Coronary artery (tissue), 2 donors: ENCODE results near the gene SKAP2.

ENCODE experiments used
- DNase-seq: peaks from one replicate; pipeline ENCODE4 v3.0.0-alpha.2; 2017; ENCODE audit warnings: low spot score
- H3K27ac ChIP-seq, 2 donors: fragments of 200-600 bp; sonication (generic); one replicate each; pipeline ENCODE4 v1.5.1; 2016 to 2019
- H3K4me3 ChIP-seq: fragments of 200-600 bp; sonication (generic); 2 replicates; pipeline ENCODE4 v1.5.1; 2016; ENCODE audit warnings: mild to moderate bottlenecking, moderate library complexity
- CTCF ChIP-seq: fragments of 200-600 bp; sonication (generic); IDR thresholded peaks from one replicate; pipeline ENCODE4 v1.5.1; 2019; ENCODE audit warnings: antibody characterized with exemption

SKAP2 gene

DNA sequence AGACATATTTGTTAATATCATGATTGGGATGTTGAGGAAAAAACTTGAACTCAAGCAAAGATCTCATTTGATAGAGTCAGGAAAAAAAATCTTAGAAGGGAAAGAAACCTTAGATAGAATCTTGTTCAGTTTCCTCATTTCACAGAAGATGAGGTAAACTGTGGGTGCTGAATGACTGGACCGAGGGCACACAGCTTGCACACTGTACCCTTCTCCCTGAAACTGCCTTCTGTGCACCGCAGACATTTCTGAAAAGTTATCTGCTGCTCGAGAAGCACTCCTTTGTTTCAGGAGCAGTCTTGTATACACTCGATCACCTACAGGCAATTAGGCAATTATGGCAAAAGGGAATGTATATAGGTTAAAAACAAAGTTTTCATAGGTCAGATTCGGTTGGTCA lies 167.4 kb downstream of the SKAP2 start:
- Histone ChIP-seq H3K4me3 (no peak overlapping the region), H3K27ac (no peak overlapping the region)
- no peak for DNase-seq
- no peak for TF ChIP-seq CTCF

DNA sequence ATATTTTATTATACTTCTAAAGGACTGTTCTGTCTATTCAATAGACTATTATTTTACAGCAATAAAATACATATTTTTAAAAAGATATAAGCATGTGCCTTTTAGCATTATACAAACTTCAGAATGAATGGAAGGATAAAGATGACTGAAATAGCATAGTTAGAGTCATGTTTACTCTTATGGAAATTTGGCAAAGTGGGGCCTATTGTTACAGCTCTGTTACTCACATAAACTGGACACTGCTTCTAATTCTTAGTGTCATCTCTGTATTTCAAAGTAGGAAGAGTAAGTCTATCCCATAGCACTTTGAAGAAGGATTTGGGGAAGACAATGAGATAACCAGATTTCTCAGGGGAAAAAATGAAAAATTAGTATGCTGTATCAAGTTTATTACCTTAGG lies 168.2 kb downstream of the SKAP2 start:
- no peak for DNase-seq
- TF ChIP-seq CTCF = no peak
- Histone ChIP-seq H3K4me3 (no peak overlapping the region), H3K27ac (no peak overlapping the region)

DNA sequence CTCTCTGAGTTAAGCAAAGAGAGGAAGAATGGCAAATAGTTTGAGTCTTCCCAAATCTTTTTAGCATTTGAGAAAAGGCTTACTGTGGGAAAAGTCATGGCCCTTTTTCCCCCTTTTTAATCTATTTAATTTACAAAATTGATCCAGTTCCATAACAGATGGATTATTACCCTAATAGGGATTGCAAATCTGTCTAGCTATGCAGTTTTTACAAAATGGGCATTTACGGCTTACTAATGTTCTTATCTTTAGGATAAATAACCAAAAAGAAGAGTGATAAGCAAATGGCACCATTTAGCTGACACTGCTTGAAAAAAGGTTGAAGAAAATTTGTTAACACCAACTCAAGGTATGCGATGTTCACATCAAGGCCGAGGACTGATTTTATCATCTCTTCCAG lies 169.7 kb downstream of the SKAP2 start:
- TF ChIP-seq CTCF = no peak
- Histone ChIP-seq H3K27ac (no peak overlapping the region), H3K4me3 (no peak overlapping the region)
- DNase-seq = no peak

DNA sequence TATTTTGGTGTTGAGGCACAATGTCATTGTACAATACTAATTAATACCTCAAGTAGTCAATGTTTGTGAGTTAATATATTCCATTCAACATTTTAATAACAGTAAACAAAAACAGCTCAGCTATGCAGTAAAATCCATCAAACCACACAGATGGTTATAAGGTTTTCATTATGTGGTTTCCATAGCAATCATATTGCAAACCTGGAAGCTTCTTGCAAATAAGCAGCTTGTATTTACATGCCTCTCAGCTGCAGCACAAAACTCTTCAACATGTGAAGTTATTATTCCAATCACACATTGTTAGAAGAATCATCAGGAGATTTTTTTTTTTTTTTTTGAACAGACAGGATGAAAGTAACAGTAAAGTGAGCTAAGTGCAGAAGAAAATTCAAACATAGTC lies 170.2 kb downstream of the SKAP2 start:
- H3K27ac ChIP-seq = no peak overlapping the region
- H3K4me3 ChIP-seq = no peak overlapping the region
- no peak for DNase-seq

GRCh38 chr7:26691886-26692285 lies 172.5 kb downstream of the SKAP2 start:
- Histone ChIP-seq H3K4me3 (no peak overlapping the region), H3K27ac (no peak overlapping the region)
- TF ChIP-seq CTCF = no peak
- DNase-seq = no peak

More for the DNA sequence above, 170.2 kb downstream of the SKAP2 start:
- TF ChIP-seq CTCF = no peak

- TF ChIP-seq CTCF = no peak
- H3K4me3 ChIP-seq = no peak overlapping the region
- no peak overlapping the region for H3K27ac ChIP-seq
- DNase-seq = no peak
Observed at GRCh38 chr7:26691406-26691805, 173.0 kb downstream of the SKAP2 start.

DNA sequence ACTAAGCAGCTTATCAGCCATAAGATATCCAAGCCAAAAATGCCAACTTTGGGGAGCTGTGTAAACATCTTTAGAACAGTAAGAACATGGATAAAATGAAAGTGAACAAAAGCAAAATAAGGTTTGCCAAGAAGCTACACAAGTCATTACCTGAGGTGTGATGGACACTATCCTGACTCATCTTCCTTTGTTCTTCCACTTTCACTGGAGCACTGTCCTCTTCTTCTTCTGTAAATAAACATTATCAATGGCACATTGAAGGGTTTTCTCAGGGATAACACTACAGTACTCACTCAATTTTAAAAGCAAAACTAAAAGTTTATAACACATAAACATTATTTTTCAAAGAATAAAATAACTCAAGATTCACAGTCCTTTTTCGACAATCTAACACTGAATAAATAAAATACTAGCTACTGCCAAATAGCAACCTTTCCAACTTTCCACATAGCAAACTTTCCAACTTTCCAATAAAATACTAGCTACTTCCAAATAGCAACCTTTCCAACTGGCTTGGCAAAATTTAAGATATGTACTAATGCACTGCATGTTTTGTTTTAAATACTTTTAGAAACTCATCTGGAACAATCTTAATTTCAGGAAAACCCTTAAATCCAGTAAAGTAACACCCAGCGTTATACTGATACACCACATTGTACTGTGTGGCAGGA lies 174.1 kb downstream of the SKAP2 start:
- no peak for TF ChIP-seq CTCF
- no peak overlapping the region for H3K4me3 ChIP-seq
- DNase-seq = no peak
- no peak overlapping the region for H3K27ac ChIP-seq
